Measurements from ENCODE around the gene TICAM1. TPM values are rescaled to one million over a fixed set of nuclear protein-coding genes. Genes with fewer than 3 reads are reported as not detected.
"Not testable (repeated sequence)": the region's sequence is repeated elsewhere in the genome, so short reads cannot be mapped to it uniquely, and the experiment has no call there.

The TICAM1 gene
- total RNA-seq, 6 experiments from 2014 or later = 16.4 to 21.6 (median 18.4) TPM

DNA sequence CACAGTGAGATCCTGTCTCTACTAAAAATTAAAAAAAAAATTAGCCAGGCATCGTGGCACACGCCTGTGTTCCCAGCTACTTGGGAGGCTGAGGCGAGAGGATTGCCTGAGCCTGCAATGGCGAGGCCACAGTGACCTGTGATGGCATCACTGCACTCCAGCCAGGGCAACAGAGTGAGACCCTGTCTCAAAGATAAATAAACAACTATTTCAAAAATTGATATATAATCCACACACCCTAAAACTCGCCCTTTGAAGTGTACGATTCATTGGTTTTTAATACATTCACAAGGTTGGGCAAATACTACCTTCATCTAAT, 12.1 kb upstream of the TICAM1 start:
- peaks cover 49% of the 10 kb centered on the region for H3K36me3 Mint-ChIP-seq (ENCODE audit: low read depth)

DNA sequence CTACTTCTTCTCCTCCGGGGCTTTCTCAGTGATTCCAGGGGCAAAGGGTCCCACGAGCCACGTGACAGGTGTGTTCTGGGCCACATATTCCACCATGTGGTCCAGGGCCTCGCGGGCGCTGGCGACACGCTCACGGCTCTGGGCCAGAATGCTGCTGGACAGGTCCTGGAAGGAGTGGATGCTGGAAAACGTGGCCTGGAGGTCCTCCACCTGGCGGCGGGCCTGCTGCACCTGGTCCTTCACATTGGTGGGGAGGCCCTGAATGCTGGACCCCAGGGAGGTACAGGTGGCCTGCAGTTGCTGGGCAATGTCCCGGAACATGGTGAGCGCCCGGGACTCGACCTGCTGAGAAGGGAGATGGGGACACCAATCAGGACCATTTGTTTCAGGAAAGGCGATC, 7.7 kb upstream of the TICAM1 start:
- H3K36me3 Mint-ChIP-seq (ENCODE audit: low read depth) = peaks cover 50% of the 10 kb centered on the region

More for the DNA sequence above, 12.1 kb upstream of the TICAM1 start:
- TF ChIP-seq, protein P1, sequence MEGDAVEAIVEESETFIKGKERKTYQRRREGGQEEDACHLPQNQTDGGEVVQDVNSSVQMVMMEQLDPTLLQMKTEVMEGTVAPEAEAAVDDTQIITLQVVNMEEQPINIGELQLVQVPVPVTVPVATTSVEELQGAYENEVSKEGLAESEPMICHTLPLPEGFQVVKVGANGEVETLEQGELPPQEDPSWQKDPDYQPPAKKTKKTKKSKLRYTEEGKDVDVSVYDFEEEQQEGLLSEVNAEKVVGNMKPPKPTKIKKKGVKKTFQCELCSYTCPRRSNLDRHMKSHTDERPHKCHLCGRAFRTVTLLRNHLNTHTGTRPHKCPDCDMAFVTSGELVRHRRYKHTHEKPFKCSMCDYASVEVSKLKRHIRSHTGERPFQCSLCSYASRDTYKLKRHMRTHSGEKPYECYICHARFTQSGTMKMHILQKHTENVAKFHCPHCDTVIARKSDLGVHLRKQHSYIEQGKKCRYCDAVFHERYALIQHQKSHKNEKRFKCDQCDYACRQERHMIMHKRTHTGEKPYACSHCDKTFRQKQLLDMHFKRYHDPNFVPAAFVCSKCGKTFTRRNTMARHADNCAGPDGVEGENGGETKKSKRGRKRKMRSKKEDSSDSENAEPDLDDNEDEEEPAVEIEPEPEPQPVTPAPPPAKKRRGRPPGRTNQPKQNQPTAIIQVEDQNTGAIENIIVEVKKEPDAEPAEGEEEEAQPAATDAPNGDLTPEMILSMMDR (IDR thresholded peaks at IDR 0.05) = no peak
- Mint-ChIP-seq H3K9me3 (no peaks in the 10 kb centered on the region), H3K4me1 (ENCODE audit: low read depth) (peaks cover 10% of the 10 kb centered on the region), H3K4me3 (no peak overlapping the region), H3K27me3 (ENCODE audit: insufficient read depth) (peaks cover 7% of the 10 kb centered on the region), H3K27ac (peak overlapping the region; percentile 38; the same call in 1 of the 2 replicates)
- no peak for DNase-seq

DNA sequence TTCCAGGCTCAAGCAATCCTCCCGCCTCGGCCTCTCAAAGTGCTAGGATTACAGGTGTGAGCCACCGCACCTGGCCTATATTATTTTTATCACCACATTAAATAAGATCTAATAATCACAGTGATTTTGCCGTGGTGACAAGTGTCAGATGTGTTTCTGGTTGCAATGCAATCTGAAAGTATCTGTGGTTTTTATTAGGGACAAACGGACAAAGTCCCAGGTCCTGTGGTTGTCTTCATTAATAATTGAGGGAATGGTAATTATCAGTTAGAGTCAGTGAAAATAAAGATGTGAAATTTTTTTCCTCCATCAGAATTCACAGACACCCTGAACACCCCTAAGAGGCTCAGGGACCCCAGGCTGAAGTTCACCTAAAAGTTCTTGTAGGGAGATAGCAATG, 1.3 kb upstream of the TICAM1 start:
- no peak for DNase-seq
- TF ChIP-seq, protein P1 (IDR thresholded peaks at IDR 0.05) = no peak
- H3K9me3 Mint-ChIP-seq = no peaks in the 10 kb centered on the region
- H3K4me1 Mint-ChIP-seq (ENCODE audit: low read depth) = peaks cover 19% of the 10 kb centered on the region
- peaks cover 1% of the 10 kb centered on the region; the same call in 1 of the 2 replicates for H3K27me3 Mint-ChIP-seq (ENCODE audit: insufficient read depth)
- peak overlapping the region; percentile 52; the same call in 1 of the 2 replicates for H3K4me3 Mint-ChIP-seq
- H3K36me3 Mint-ChIP-seq (ENCODE audit: low read depth) = peaks cover 11% of the 10 kb centered on the region; the same call in 1 of the 2 replicates
- no peak overlapping the region for H3K27ac Mint-ChIP-seq

More for the DNA sequence above, 7.7 kb upstream of the TICAM1 start:
- Mint-ChIP-seq H3K27ac (no peak overlapping the region), H3K4me1 (ENCODE audit: low read depth) (peaks cover 10% of the 10 kb centered on the region), H3K27me3 (ENCODE audit: insufficient read depth) (peaks cover 8% of the 10 kb centered on the region), H3K4me3 (no peak overlapping the region), H3K9me3 (no peaks in the 10 kb centered on the region)
- TF ChIP-seq, protein P1 (IDR thresholded peaks at IDR 0.05) = no peak
- DNase-seq = no peak

DNA sequence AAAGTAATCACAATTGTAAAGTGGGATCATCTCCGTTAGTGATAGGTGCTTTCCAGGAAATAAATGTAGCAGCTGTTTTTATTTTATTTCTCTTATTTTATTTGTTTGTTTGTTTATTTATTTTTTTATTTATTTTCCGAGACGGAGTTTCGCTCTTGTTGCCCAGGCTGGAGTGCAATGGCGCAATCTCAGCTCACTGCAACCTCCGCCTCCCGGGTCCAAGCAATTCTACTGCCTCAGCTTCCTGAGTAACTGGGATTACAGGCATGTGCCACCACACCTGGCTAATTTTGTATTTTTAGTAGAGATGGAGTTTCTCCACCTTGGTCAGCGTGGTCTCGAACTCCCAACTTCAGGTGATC, 448 bp upstream of the TICAM1 start:
- Mint-ChIP-seq H3K4me1 (ENCODE audit: low read depth) (peaks cover 21% of the 10 kb centered on the region), H3K4me3 (peak overlapping the region; percentile 87), H3K27ac (peak overlapping the region; percentile 77)
- DNase-seq; H3K36me3 Mint-ChIP-seq (ENCODE audit: low read depth); H3K27me3 Mint-ChIP-seq (ENCODE audit: insufficient read depth); H3K9me3 Mint-ChIP-seq: not testable (repeated sequence)

DNA sequence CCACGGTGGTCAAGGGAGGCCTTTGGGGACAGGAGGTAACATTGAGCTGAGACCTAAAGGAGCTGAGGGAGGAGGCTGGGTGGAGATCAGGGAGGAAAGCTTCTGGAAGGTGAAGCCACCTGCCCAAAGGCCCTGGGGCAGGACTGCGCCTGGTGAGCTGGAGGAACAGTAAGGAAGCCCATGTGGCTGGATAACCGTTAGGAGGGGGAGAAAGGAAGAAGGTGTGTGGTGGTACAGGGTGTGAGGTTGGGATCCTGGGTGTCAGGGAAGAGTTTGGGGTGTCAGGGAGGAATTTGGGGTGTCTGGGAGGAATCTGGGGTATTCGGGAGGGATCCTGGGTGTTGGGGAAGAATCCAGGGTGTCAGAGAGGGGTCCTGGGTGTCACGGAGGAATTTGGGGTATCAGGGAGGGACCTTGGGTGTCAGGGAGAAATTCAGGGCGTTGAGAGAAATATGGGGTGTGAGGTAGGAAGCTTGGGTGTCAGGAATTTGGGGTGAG, 695 bp downstream of the TICAM1 start:
- Mint-ChIP-seq H3K9me3 (no peaks in the 10 kb centered on the region), H3K27ac (peak overlapping the region; percentile 70), H3K4me1 (ENCODE audit: low read depth) (peaks cover 21% of the 10 kb centered on the region), H3K4me3 (peak overlapping the region; percentile 87), H3K27me3 (ENCODE audit: insufficient read depth) (no peaks in the 10 kb centered on the region), H3K36me3 (ENCODE audit: low read depth) (peaks cover 5% of the 10 kb centered on the region; the same call in 1 of the 2 replicates)
- no peak for DNase-seq
- TF ChIP-seq, protein P1 (IDR thresholded peaks at IDR 0.05) = no peak

DNA sequence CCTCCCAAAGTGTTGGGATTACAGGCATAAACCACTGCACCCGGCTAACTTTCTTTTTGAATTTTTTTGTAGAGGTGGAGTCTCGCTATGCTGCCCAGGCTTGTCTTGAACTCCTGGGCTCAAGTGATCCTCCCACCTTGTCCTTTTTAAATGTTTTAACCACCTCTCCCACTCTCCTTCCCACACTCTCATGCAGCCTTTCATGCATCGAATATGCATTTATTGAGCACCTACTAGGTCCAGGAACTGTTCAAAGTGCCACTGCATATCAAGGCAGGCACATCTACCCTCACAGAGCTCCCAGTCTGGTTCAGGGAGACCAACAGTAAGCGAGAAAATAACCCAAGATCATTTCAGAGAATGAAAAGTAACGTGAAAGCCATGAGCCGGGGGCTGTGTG, 1.2 kb downstream of the TICAM1 start:
- peak overlapping the region; percentile 87 for H3K4me3 Mint-ChIP-seq
- H3K4me1 Mint-ChIP-seq (ENCODE audit: low read depth) = peaks cover 21% of the 10 kb centered on the region
- peaks cover 5% of the 10 kb centered on the region; the same call in 1 of the 2 replicates for H3K36me3 Mint-ChIP-seq (ENCODE audit: low read depth)
- peak overlapping the region; percentile 70 for H3K27ac Mint-ChIP-seq
- no peaks in the 10 kb centered on the region for H3K27me3 Mint-ChIP-seq (ENCODE audit: insufficient read depth)
- no peaks in the 10 kb centered on the region for H3K9me3 Mint-ChIP-seq
- no peak for DNase-seq
- TF ChIP-seq, protein P1 (IDR thresholded peaks at IDR 0.05) = no peak
